ENCODE measurements around the gene ROGDI. TPM values are rescaled to one million over a fixed set of nuclear protein-coding genes. Genes with fewer than 3 reads are reported as not detected.

The ROGDI gene
- total and polyA plus RNA-seq, 2 of the 13 experiments (the other 11 are each of a cell fraction or from before 2014, with no cell fraction given), result 19.2 to 42.1 TPM

DNA sequence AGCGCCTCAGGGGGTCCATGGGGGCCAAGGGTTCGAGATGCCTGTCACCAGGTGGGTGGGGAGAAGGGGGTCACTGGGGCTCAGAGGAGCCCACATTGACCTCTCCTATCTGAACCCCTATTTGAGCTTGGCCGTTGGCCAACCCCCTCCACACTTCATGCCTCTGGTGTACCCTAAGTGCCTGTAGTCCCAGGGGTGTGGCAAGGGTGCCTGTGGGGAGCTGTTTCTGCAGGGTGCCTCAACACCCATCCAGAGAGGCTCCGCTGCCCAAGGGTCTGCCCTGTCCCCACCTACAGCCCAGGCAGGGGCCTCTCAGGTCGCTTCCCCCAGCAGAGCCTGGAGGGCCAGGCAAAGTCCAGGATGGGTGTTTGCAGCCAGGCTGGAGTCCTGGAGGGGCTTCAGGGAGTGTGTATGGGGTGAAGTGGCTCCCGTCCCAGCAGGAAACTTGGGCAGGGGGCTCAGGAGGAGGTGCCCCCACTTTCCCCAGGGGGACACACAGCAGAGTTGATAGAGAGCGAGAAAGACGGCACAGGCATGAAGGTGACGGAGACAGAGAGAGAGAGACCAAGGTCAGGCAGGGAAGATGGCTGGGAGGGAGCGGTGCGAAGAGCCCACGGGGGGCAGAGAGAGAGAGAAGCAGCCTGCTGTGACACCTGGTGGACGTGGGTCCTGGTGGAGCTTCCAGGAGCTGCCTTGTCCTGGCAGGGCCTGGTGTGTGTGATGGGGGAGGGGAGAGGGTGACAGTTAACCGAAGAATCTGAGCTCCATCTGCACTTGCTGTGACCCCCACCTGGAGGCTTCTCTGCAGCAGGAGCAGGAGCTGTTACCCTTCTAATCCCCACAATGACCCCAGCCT, 14.6 kb downstream of the ROGDI start, which contains the start of gene SEPTIN12 (continued):
- TF ChIP-seq, protein P1, sequence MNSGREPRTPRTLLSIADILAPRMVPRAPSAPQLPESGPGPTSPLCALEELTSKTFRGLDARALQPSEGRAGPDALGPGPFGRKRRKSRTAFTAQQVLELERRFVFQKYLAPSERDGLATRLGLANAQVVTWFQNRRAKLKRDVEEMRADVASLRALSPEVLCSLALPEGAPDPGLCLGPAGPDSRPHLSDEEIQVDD (CRISPR knock-in tag; IDR thresholded peaks at IDR 0.05; ENCODE audit: borderline replicate concordance), result no peak
- no peak for TF ChIP-seq SYNCRIP (IDR thresholded peaks at IDR 0.05; ENCODE audit: insufficient read depth, low read depth, low read length)
- 0 out of 2 replicates have a peak, but pooled peaks have one; percentile 48 for TF ChIP-seq ZNF563 (CRISPR knock-in tag; IDR thresholded peaks at IDR 0.05)
- no peak for TF ChIP-seq PHF8 (CRISPR knock-in tag; IDR thresholded peaks at IDR 0.05)
- no peak for TF ChIP-seq ZNF777 (CRISPR knock-in tag; IDR thresholded peaks at IDR 0.05)
- TF ChIP-seq KDM5A (IDR thresholded peaks at IDR 0.05; ENCODE audit: borderline replicate concordance, low read length), result no peak
- TF ChIP-seq ZFP37 (CRISPR knock-in tag; IDR thresholded peaks at IDR 0.05; ENCODE audit: borderline replicate concordance), result no peak
- peak; percentile 64; the same call in 1 of the 2 replicates for TF ChIP-seq ZNF292 (CRISPR knock-in tag; IDR thresholded peaks at IDR 0.05; ENCODE audit: borderline replicate concordance, low read depth)
- peak; percentile 48; the same call in 1 of the 2 replicates for TF ChIP-seq ZNF333 (CRISPR knock-in tag; IDR thresholded peaks at IDR 0.05; ENCODE audit: borderline replicate concordance)

GRCh38 chr16:4787068-4787467, 15.4 kb downstream of the ROGDI start:
- FAIRE-seq (no peak), DNase-seq (ENCODE audit: low spot score) (no peak), ATAC-seq (no peak)
- H3K9ac ChIP-seq (ENCODE audit: insufficient read depth, low read depth, low read length), result no peak overlapping the region
- no peaks in the 10 kb centered on the region for H3K36me3 ChIP-seq (replicated peaks in 1 of 2; ENCODE audit: control insufficient read depth in 1 of 2, insufficient read depth in 2 of 2, low read length in 2 of 2)
- no peak overlapping the region for H3K4me2 ChIP-seq (ENCODE audit: low read depth, low read length)
- CTCF ChIA-PET (ENCODE audit: low intra/inter-chr PET ratio, low total read pairs), result no interaction called here
- peaks cover 90% of the 10 kb centered on the region for H3K4me1 ChIP-seq (ENCODE audit: insufficient read depth, low read length)
- 72% methylated on average over 8 of the region's 8 CpGs for WGBS (ENCODE audit: low lambda C conversion rate)
- no peak overlapping the region for H3K27ac ChIP-seq (ENCODE audit: extremely low read length, insufficient read depth, low read length)
- no peaks in the 10 kb centered on the region for H4K20me1 ChIP-seq (ENCODE audit: insufficient read depth, low read length)
- in situ Hi-C loops (cut with HindIII; ENCODE audit: extremely low pct_ligation_motif_present, low pct_unique_long_range_greater_than_20kb), result no loop called here
- H3K4me3 ChIP-seq (replicated peaks in 1 of 3; ENCODE audit: insufficient read depth in 1 of 3, low read depth in 2 of 3, low read length in 3 of 3), result no peak overlapping the region
- intact Hi-C loops (cut with micrococcal nuclease; ENCODE audit: unreplicated experiment), result no loop called here
- POLR2A ChIA-PET, result no interaction called here
- H2AFZ ChIP-seq (ENCODE audit: low read length), result no peak overlapping the region
- H3K9me3 ChIP-seq (ENCODE audit: low read length), result no peaks in the 10 kb centered on the region
- no peaks in the 10 kb centered on the region; a peak in 1 of 5 replicates for H3K27me3 ChIP-seq (ENCODE audit: control insufficient read depth in 1 of 2, insufficient read depth in 2 of 2, low read length in 2 of 2)
- no peaks in the 10 kb centered on the region for H3K79me2 ChIP-seq (ENCODE audit: insufficient read depth, low read length)
- TF ChIP-seq SIN3A (IDR thresholded peaks at IDR 0.05; ENCODE audit: borderline replicate concordance, low read depth, low read length), result no peak
- no peak for TF ChIP-seq ZNF329 (CRISPR knock-in tag; IDR thresholded peaks at IDR 0.05; ENCODE audit: low read depth)
- no peak for TF ChIP-seq ATF5 (CRISPR knock-in tag; IDR thresholded peaks at IDR 0.05; ENCODE audit: low read depth)
- TF ChIP-seq MAFK (conservative IDR thresholded peaks at IDR 0.05 in 1 of 2, IDR thresholded peaks at IDR 0.05 in 1 of 2; ENCODE audit: low read length in 2 of 2), result peak; percentile 95 to 97
- TF ChIP-seq ZNF556 (CRISPR knock-in tag; IDR thresholded peaks at IDR 0.05; ENCODE audit: borderline replicate concordance), result 0 out of 2 replicates have a peak, but pooled peaks have one; percentile 26
- TF ChIP-seq, protein P2, sequence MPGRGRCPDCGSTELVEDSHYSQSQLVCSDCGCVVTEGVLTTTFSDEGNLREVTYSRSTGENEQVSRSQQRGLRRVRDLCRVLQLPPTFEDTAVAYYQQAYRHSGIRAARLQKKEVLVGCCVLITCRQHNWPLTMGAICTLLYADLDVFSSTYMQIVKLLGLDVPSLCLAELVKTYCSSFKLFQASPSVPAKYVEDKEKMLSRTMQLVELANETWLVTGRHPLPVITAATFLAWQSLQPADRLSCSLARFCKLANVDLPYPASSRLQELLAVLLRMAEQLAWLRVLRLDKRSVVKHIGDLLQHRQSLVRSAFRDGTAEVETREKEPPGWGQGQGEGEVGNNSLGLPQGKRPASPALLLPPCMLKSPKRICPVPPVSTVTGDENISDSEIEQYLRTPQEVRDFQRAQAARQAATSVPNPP (CRISPR knock-in tag; IDR thresholded peaks at IDR 0.05), result no peak
- TF ChIP-seq MAFF (IDR thresholded peaks at IDR 0.05; ENCODE audit: low read depth, low read length), result peak; percentile 92
- no peak for TF ChIP-seq PRMT3 (CRISPR knock-in tag; IDR thresholded peaks at IDR 0.05; ENCODE audit: borderline replicate concordance, low read depth)
- TF ChIP-seq NFE2L2 (IDR thresholded peaks at IDR 0.05; ENCODE audit: low read length), result peak; percentile 89
- TF ChIP-seq ZNF17 (CRISPR knock-in tag; IDR thresholded peaks at IDR 0.05), result no peak
- BruUV-seq (replicated peaks), result no TSS peak
